ENCODE measurements around the gene SLC35F3.
"Not testable (repeated sequence)": the region's sequence is repeated elsewhere in the genome, so short reads cannot be mapped to it uniquely, and the experiment has no call there.

SLC35F3 gene

GRCh38 chr1:234292548-234292947 is 388.1 kb downstream of the SLC35F3 start:
- FAIRE-seq: no peak
- no peak for TF ChIP-seq POLR2A (IDR thresholded peaks at IDR 0.05; ENCODE audit: low read depth, low read length)
- no peak for DNase-seq (ENCODE audit: insufficient read length)

GRCh38 chr1:234294109-234294817 is 389.8 kb downstream of the SLC35F3 start:
- FAIRE-seq (no peak), DNase-seq (ENCODE audit: insufficient read length) (no peak)
- TF ChIP-seq TAF1 (IDR thresholded peaks at IDR 0.05; ENCODE audit: borderline replicate concordance, low read depth, low read length): no peak
- TF ChIP-seq POLR2AphosphoS5 (IDR thresholded peaks at IDR 0.05; ENCODE audit: low read depth, low read length): no peak
- TF ChIP-seq POLR2A (IDR thresholded peaks at IDR 0.05; ENCODE audit: low read depth, low read length): no peak

- FAIRE-seq (no peak), DNase-seq (ENCODE audit: insufficient read length) (no peak)
- TF ChIP-seq POLR2AphosphoS5 (IDR thresholded peaks at IDR 0.05; ENCODE audit: low read depth, low read length) (no peak), TAF1 (IDR thresholded peaks at IDR 0.05; ENCODE audit: borderline replicate concordance, low read depth, low read length) (no peak), POLR2A (IDR thresholded peaks at IDR 0.05; ENCODE audit: low read depth, low read length) (no peak)
Observed at GRCh38 chr1:234295068-234295467, 390.6 kb downstream of the SLC35F3 start.

- TF ChIP-seq TAF1 (IDR thresholded peaks at IDR 0.05; ENCODE audit: borderline replicate concordance, low read depth, low read length) (no peak), POLR2AphosphoS5 (IDR thresholded peaks at IDR 0.05; ENCODE audit: low read depth, low read length) (no peak), POLR2A (IDR thresholded peaks at IDR 0.05; ENCODE audit: low read depth, low read length) (no peak)
- FAIRE-seq: no peak
- DNase-seq (ENCODE audit: insufficient read length): no peak
Observed at GRCh38 chr1:234295626-234296025, 391.1 kb downstream of the SLC35F3 start.

- DNase-seq (ENCODE audit: insufficient read length) (no peak), FAIRE-seq (no peak)
- TF ChIP-seq POLR2AphosphoS5 (IDR thresholded peaks at IDR 0.05; ENCODE audit: low read depth, low read length) (no peak), TAF1 (IDR thresholded peaks at IDR 0.05; ENCODE audit: borderline replicate concordance, low read depth, low read length) (no peak), POLR2A (IDR thresholded peaks at IDR 0.05; ENCODE audit: low read depth, low read length) (no peak)
Observed at GRCh38 chr1:234296496-234296895, 392.0 kb downstream of the SLC35F3 start.

- no peak for FAIRE-seq
- no peak for TF ChIP-seq POLR2AphosphoS5 (IDR thresholded peaks at IDR 0.05; ENCODE audit: low read depth, low read length)
- no peak for TF ChIP-seq TAF1 (IDR thresholded peaks at IDR 0.05; ENCODE audit: borderline replicate concordance, low read depth, low read length)
- no peak for TF ChIP-seq POLR2A (IDR thresholded peaks at IDR 0.05; ENCODE audit: low read depth, low read length)
Observed at GRCh38 chr1:234297668-234298067, 393.2 kb downstream of the SLC35F3 start.

GRCh38 chr1:234300096-234300495 is 395.6 kb downstream of the SLC35F3 start:
- no peak for FAIRE-seq
- DNase-seq (ENCODE audit: insufficient read length): no peak
- TF ChIP-seq POLR2AphosphoS5 (IDR thresholded peaks at IDR 0.05; ENCODE audit: low read depth, low read length) (no peak), TAF1 (IDR thresholded peaks at IDR 0.05; ENCODE audit: borderline replicate concordance, low read depth, low read length) (no peak), POLR2A (IDR thresholded peaks at IDR 0.05; ENCODE audit: low read depth, low read length) (no peak)

More at GRCh38 chr1:234297668-234298067, 393.2 kb downstream of the SLC35F3 start:
- no peak for DNase-seq (ENCODE audit: insufficient read length)

GRCh38 chr1:234301663-234302062 is 397.2 kb downstream of the SLC35F3 start:
- FAIRE-seq; DNase-seq (ENCODE audit: insufficient read length): not testable (repeated sequence)

- FAIRE-seq: no peak
- DNase-seq (ENCODE audit: insufficient read length): no peak
- TF ChIP-seq POLR2A (IDR thresholded peaks at IDR 0.05; ENCODE audit: low read depth, low read length) (no peak), TAF1 (IDR thresholded peaks at IDR 0.05; ENCODE audit: borderline replicate concordance, low read depth, low read length) (no peak)
Observed at GRCh38 chr1:234302354-234302962, 398.0 kb downstream of the SLC35F3 start.

GRCh38 chr1:234303231-234303630 is 398.8 kb downstream of the SLC35F3 start:
- no peak for DNase-seq (ENCODE audit: insufficient read length)
- no peak for FAIRE-seq
- no peak for TF ChIP-seq POLR2A (IDR thresholded peaks at IDR 0.05; ENCODE audit: low read depth, low read length)
- TF ChIP-seq TAF1 (IDR thresholded peaks at IDR 0.05; ENCODE audit: borderline replicate concordance, low read depth, low read length): no peak
- TF ChIP-seq POLR2AphosphoS5 (IDR thresholded peaks at IDR 0.05; ENCODE audit: low read depth, low read length): no peak

GRCh38 chr1:234307726-234308125 is 403.2 kb downstream of the SLC35F3 start:
- DNase-seq (ENCODE audit: insufficient read length): no peak
- no peak for TF ChIP-seq TAF1 (IDR thresholded peaks at IDR 0.05; ENCODE audit: borderline replicate concordance, low read depth, low read length)
- TF ChIP-seq POLR2A (IDR thresholded peaks at IDR 0.05; ENCODE audit: low read depth, low read length): no peak
- FAIRE-seq: no peak

GRCh38 chr1:234309243-234309597 is 404.7 kb downstream of the SLC35F3 start:
- FAIRE-seq (no peak), DNase-seq (ENCODE audit: insufficient read length) (no peak)
- TF ChIP-seq POLR2AphosphoS5 (IDR thresholded peaks at IDR 0.05; ENCODE audit: low read depth, low read length): no peak
- TF ChIP-seq TAF1 (IDR thresholded peaks at IDR 0.05; ENCODE audit: borderline replicate concordance, low read depth, low read length): no peak
- TF ChIP-seq POLR2A (IDR thresholded peaks at IDR 0.05; ENCODE audit: low read depth, low read length): no peak
